ENCODE data around the gene PGPEP1.
A peak's percentile ranks its signal among the peaks of the same experiment; 100 is the strongest.

The PGPEP1 gene

GRCh38 chr19:18388960-18389725, 48.7 kb downstream of the PGPEP1 start:
- no peaks in the 10 kb centered on the region for H3K9me3 ChIP-seq (ENCODE audit: control insufficient read depth, low read length)
- peak overlapping the region; percentile 44 for H3K4me3 ChIP-seq (ENCODE audit: insufficient read depth, low read depth, low read length, poor library complexity, severe bottlenecking)
- H3K27ac ChIP-seq (ENCODE audit: insufficient read depth, low read length, poor library complexity, severe bottlenecking): no peak overlapping the region
- peaks cover 9% of the 10 kb centered on the region for H3K4me1 ChIP-seq (ENCODE audit: control insufficient read depth, insufficient read depth, low read length, poor library complexity, severe bottlenecking)
- DNase-seq: no peak
- no peaks in the 10 kb centered on the region for H3K36me3 ChIP-seq (ENCODE audit: control insufficient read depth, insufficient read depth, low read length)
- peaks cover 14% of the 10 kb centered on the region for H3K27me3 ChIP-seq (replicated peaks; ENCODE audit: control insufficient read depth, insufficient read depth, low read length, poor library complexity, severe bottlenecking)

GRCh38 chr19:18389726-18390064, 49.3 kb downstream of the PGPEP1 start:
- Histone ChIP-seq H3K9me3 (ENCODE audit: control insufficient read depth, low read length) (no peaks in the 10 kb centered on the region), H3K27ac (ENCODE audit: insufficient read depth, low read length, poor library complexity, severe bottlenecking) (no peak overlapping the region), H3K36me3 (ENCODE audit: control insufficient read depth, insufficient read depth, low read length) (no peaks in the 10 kb centered on the region), H3K4me1 (ENCODE audit: control insufficient read depth, insufficient read depth, low read length, poor library complexity, severe bottlenecking) (peaks cover 9% of the 10 kb centered on the region), H3K27me3 (replicated peaks; ENCODE audit: control insufficient read depth, insufficient read depth, low read length, poor library complexity, severe bottlenecking) (peaks cover 14% of the 10 kb centered on the region), H3K4me3 (ENCODE audit: insufficient read depth, low read depth, low read length, poor library complexity, severe bottlenecking) (no peak overlapping the region)
- no peak for DNase-seq

- Histone ChIP-seq H3K4me3 (ENCODE audit: insufficient read depth, low read depth, low read length, poor library complexity, severe bottlenecking) (no peak overlapping the region), H3K27me3 (replicated peaks; ENCODE audit: control insufficient read depth, insufficient read depth, low read length, poor library complexity, severe bottlenecking) (peaks cover 14% of the 10 kb centered on the region), H3K36me3 (ENCODE audit: control insufficient read depth, insufficient read depth, low read length) (no peaks in the 10 kb centered on the region), H3K9me3 (ENCODE audit: control insufficient read depth, low read length) (no peaks in the 10 kb centered on the region), H3K27ac (ENCODE audit: insufficient read depth, low read length, poor library complexity, severe bottlenecking) (no peak overlapping the region), H3K4me1 (ENCODE audit: control insufficient read depth, insufficient read depth, low read length, poor library complexity, severe bottlenecking) (peaks cover 9% of the 10 kb centered on the region)
- DNase-seq: no peak
Observed at GRCh38 chr19:18390065-18390907, 49.9 kb downstream of the PGPEP1 start.

GRCh38 chr19:18391509-18392075, 51.2 kb downstream of the PGPEP1 start:
- no peak overlapping the region for H3K4me3 ChIP-seq (ENCODE audit: insufficient read depth, low read depth, low read length, poor library complexity, severe bottlenecking)
- no peaks in the 10 kb centered on the region for H3K36me3 ChIP-seq (ENCODE audit: control insufficient read depth, insufficient read depth, low read length)
- no peak overlapping the region for H3K27ac ChIP-seq (ENCODE audit: insufficient read depth, low read length, poor library complexity, severe bottlenecking)
- H3K4me1 ChIP-seq (ENCODE audit: control insufficient read depth, insufficient read depth, low read length, poor library complexity, severe bottlenecking): peaks cover 9% of the 10 kb centered on the region
- H3K9me3 ChIP-seq (ENCODE audit: control insufficient read depth, low read length): no peaks in the 10 kb centered on the region
- no peak for DNase-seq
- peaks cover 2% of the 10 kb centered on the region for H3K27me3 ChIP-seq (replicated peaks; ENCODE audit: control insufficient read depth, insufficient read depth, low read length, poor library complexity, severe bottlenecking)

- Histone ChIP-seq H3K27me3 (replicated peaks; ENCODE audit: control insufficient read depth, insufficient read depth, low read length, poor library complexity, severe bottlenecking) (peaks cover 6% of the 10 kb centered on the region), H3K4me1 (ENCODE audit: control insufficient read depth, insufficient read depth, low read length, poor library complexity, severe bottlenecking) (peaks cover 14% of the 10 kb centered on the region), H3K36me3 (ENCODE audit: control insufficient read depth, insufficient read depth, low read length) (no peaks in the 10 kb centered on the region), H3K27ac (ENCODE audit: insufficient read depth, low read length, poor library complexity, severe bottlenecking) (no peak overlapping the region), H3K4me3 (ENCODE audit: insufficient read depth, low read depth, low read length, poor library complexity, severe bottlenecking) (no peak overlapping the region), H3K9me3 (ENCODE audit: control insufficient read depth, low read length) (no peaks in the 10 kb centered on the region)
- no peak for DNase-seq
Observed at GRCh38 chr19:18392417-18392816, 52.0 kb downstream of the PGPEP1 start.

- no peak overlapping the region for H3K27ac ChIP-seq (ENCODE audit: insufficient read depth, low read length, poor library complexity, severe bottlenecking)
- DNase-seq: no peak
- H3K9me3 ChIP-seq (ENCODE audit: control insufficient read depth, low read length): no peaks in the 10 kb centered on the region
- peaks cover 16% of the 10 kb centered on the region for H3K4me1 ChIP-seq (ENCODE audit: control insufficient read depth, insufficient read depth, low read length, poor library complexity, severe bottlenecking)
- no peak overlapping the region for H3K4me3 ChIP-seq (ENCODE audit: insufficient read depth, low read depth, low read length, poor library complexity, severe bottlenecking)
- peaks cover 8% of the 10 kb centered on the region for H3K27me3 ChIP-seq (replicated peaks; ENCODE audit: control insufficient read depth, insufficient read depth, low read length, poor library complexity, severe bottlenecking)
- H3K36me3 ChIP-seq (ENCODE audit: control insufficient read depth, insufficient read depth, low read length): no peaks in the 10 kb centered on the region
Observed at GRCh38 chr19:18392926-18393325, 52.5 kb downstream of the PGPEP1 start.

GRCh38 chr19:18393836-18394235, 53.4 kb downstream of the PGPEP1 start:
- Histone ChIP-seq H3K4me1 (ENCODE audit: control insufficient read depth, insufficient read depth, low read length, poor library complexity, severe bottlenecking) (peaks cover 8% of the 10 kb centered on the region), H3K27me3 (replicated peaks; ENCODE audit: control insufficient read depth, insufficient read depth, low read length, poor library complexity, severe bottlenecking) (peaks cover 8% of the 10 kb centered on the region), H3K36me3 (ENCODE audit: control insufficient read depth, insufficient read depth, low read length) (no peaks in the 10 kb centered on the region), H3K4me3 (ENCODE audit: insufficient read depth, low read depth, low read length, poor library complexity, severe bottlenecking) (no peak overlapping the region), H3K9me3 (ENCODE audit: control insufficient read depth, low read length) (no peaks in the 10 kb centered on the region), H3K27ac (ENCODE audit: insufficient read depth, low read length, poor library complexity, severe bottlenecking) (no peak overlapping the region)
- DNase-seq: no peak

GRCh38 chr19:18396471-18397241, 56.3 kb downstream of the PGPEP1 start:
- no peak for DNase-seq
- H3K27ac ChIP-seq (ENCODE audit: insufficient read depth, low read length, poor library complexity, severe bottlenecking): no peak overlapping the region
- no peaks in the 10 kb centered on the region for H3K36me3 ChIP-seq (ENCODE audit: control insufficient read depth, insufficient read depth, low read length)
- H3K9me3 ChIP-seq (ENCODE audit: control insufficient read depth, low read length): no peaks in the 10 kb centered on the region
- peaks cover 8% of the 10 kb centered on the region for H3K4me1 ChIP-seq (ENCODE audit: control insufficient read depth, insufficient read depth, low read length, poor library complexity, severe bottlenecking)
- no peak overlapping the region for H3K4me3 ChIP-seq (ENCODE audit: insufficient read depth, low read depth, low read length, poor library complexity, severe bottlenecking)
- H3K27me3 ChIP-seq (replicated peaks; ENCODE audit: control insufficient read depth, insufficient read depth, low read length, poor library complexity, severe bottlenecking): peaks cover 8% of the 10 kb centered on the region

GRCh38 chr19:18397242-18398202, 57.1 kb downstream of the PGPEP1 start, which contains the start of gene LRRC25:
Gene LRRC25 (minus strand): TSS chr19:18397622. CDS start chr19:18396963, 659 bp downstream.
- no peak within 1 kb of the TSS for H3K4me3 ChIP-seq (ENCODE audit: insufficient read depth, low read depth, low read length, poor library complexity, severe bottlenecking)
- H3K9me3 ChIP-seq (ENCODE audit: control insufficient read depth, low read length): no peaks in the 10 kb centered on the region
- H3K27me3 ChIP-seq (replicated peaks; ENCODE audit: control insufficient read depth, insufficient read depth, low read length, poor library complexity, severe bottlenecking): peaks cover 8% of the 10 kb centered on the region
- no peak for DNase-seq
- H3K27ac ChIP-seq (ENCODE audit: insufficient read depth, low read length, poor library complexity, severe bottlenecking): no peak within 1 kb of the TSS
- H3K4me1 ChIP-seq (ENCODE audit: control insufficient read depth, insufficient read depth, low read length, poor library complexity, severe bottlenecking): peaks cover 8% of the 10 kb centered on the region
- no peaks in the 10 kb centered on the region for H3K36me3 ChIP-seq (ENCODE audit: control insufficient read depth, insufficient read depth, low read length)

Data from effector memory CD4-positive, alpha-beta T cell (primary cell).